CD14-positive monocyte (primary cell): Measurements from ENCODE around the gene AZIN2. TPM values are rescaled to one million over a fixed set of nuclear protein-coding genes. Genes with fewer than 3 reads are reported as not detected.

Experiments
- DNase-seq, 3 donors: peaks; one replicate each; pipeline ENCODE4 v3.0.0-alpha.2; 2011 to 2022
- H2AFZ ChIP-seq: 2 replicates; pipeline ENCODE4 v1.6.0; 2012; ENCODE audit warnings: mild to moderate bottlenecking, low read depth, low read length, inconsistent platforms; ENCODE audit not compliant: insufficient read depth, poor library complexity, severe bottlenecking
- H3K27ac ChIP-seq, 2 donors: 1 replicate in 1 of 2; 2 replicates in 1 of 2; pipeline ENCODE4 v1.5.1; 2012 to 2013; ENCODE audit warnings: low read length in 2 of 2, control low read depth in 1 of 2, inconsistent platforms in 1 of 2, low read depth in 1 of 2, mild to moderate bottlenecking in 1 of 2
- H3K27me3 ChIP-seq, 2 donors: one replicate each; pipeline versions ENCODE4 v1.6.0 to v1.6.1; 2011 to 2013; ENCODE audit warnings: low read length in 2 of 2; ENCODE audit not compliant: control insufficient read depth in 2 of 2, insufficient read depth in 2 of 2
- H3K36me3 ChIP-seq, 2 donors: replicated peaks in 1 of 2; 1 replicate in 1 of 2; 2 replicates in 1 of 2; pipeline versions ENCODE4 v1.5.1 to v1.6.1; 2012 to 2013; ENCODE audit warnings: low read length in 2 of 2, control low read depth in 1 of 2, inconsistent platforms in 1 of 2, mild to moderate bottlenecking in 1 of 2; ENCODE audit not compliant: insufficient read depth in 2 of 2, control insufficient read depth in 1 of 2
- H3K4me1 ChIP-seq, 2 donors: 1 replicate in 1 of 2; 2 replicates in 1 of 2; pipeline versions ENCODE4 v1.5.1 to v1.6.1; 2012 to 2013; ENCODE audit warnings: low read length in 2 of 2, control low read depth in 1 of 2, inconsistent platforms in 1 of 2, mild to moderate bottlenecking in 1 of 2, moderate library complexity in 1 of 2; ENCODE audit not compliant: insufficient read depth in 2 of 2, control insufficient read depth in 1 of 2
- H3K4me2 ChIP-seq: replicated peaks from 2 replicates; pipeline ENCODE3; 2012; ENCODE audit warnings: low read length, moderate library complexity, mild to moderate bottlenecking; ENCODE audit not compliant: poor library complexity, severe bottlenecking; ENCODE audit errors: extremely low read depth
- H3K4me3 ChIP-seq, 3 experiments: fragments of 200-600 bp in 1 of 3; sonication (generic) in 1 of 3; replicated peaks in 1 of 3; 1 replicate in 2 of 3; 2 replicates in 1 of 3; pipeline ENCODE4 v1.5.1; 2011 to 2013; ENCODE audit warnings: low read length in 3 of 3, mild to moderate bottlenecking in 3 of 3, control low read depth in 2 of 3, low read depth in 2 of 3, inconsistent platforms in 1 of 3, moderate library complexity in 1 of 3
- H3K79me2 ChIP-seq: 2 replicates; pipeline ENCODE4 v1.6.0; 2012; ENCODE audit warnings: mild to moderate bottlenecking, control low read depth, inconsistent platforms, low read length, moderate library complexity; ENCODE audit not compliant: insufficient read depth
- H3K9ac ChIP-seq: 2 replicates; pipeline ENCODE4 v1.6.0; 2017; ENCODE audit warnings: low read length, mild to moderate bottlenecking; ENCODE audit not compliant: insufficient read depth, poor library complexity, severe bottlenecking
- H3K9me3 ChIP-seq, 2 donors: replicated peaks in 1 of 2; 1 replicate in 1 of 2; 2 replicates in 1 of 2; pipeline versions ENCODE4 v1.5.1 to v1.6.1; 2012 to 2013; ENCODE audit warnings: low read length in 2 of 2, control low read depth in 1 of 2; ENCODE audit not compliant: control insufficient read depth in 1 of 2, insufficient read depth in 1 of 2
- H4K20me1 ChIP-seq: 2 replicates; pipeline ENCODE4 v1.6.0; 2012; ENCODE audit warnings: mild to moderate bottlenecking, low read length, control low read depth, moderate library complexity; ENCODE audit not compliant: insufficient read depth
- H3K27ac Mint-ChIP-seq, 7 donors: one replicate each; pipeline ENCODE4 v1.8.0; 2020; ENCODE audit warnings: mild to moderate bottlenecking in 7 of 7, mixed read lengths in 7 of 7, moderate library complexity in 6 of 7, inconsistent platforms in 2 of 7
- H3K27me3 Mint-ChIP-seq, 3 donors: one replicate each; pipeline ENCODE4 v1.8.0; 2021 to 2022; ENCODE audit warnings: low read depth in 3 of 3, mild to moderate bottlenecking in 3 of 3, mixed read lengths in 3 of 3, moderate library complexity in 3 of 3, inconsistent platforms in 1 of 3
- H3K36me3 Mint-ChIP-seq, 2 donors: one replicate each; pipeline ENCODE4 v1.8.0; 2020; ENCODE audit warnings: mixed read lengths in 2 of 2, inconsistent platforms in 1 of 2, mild to moderate bottlenecking in 1 of 2
- H3K4me1 Mint-ChIP-seq: one replicate; pipeline ENCODE4 v1.8.0; 2020; ENCODE audit warnings: mild to moderate bottlenecking, mixed read lengths
- H3K4me3 Mint-ChIP-seq, 2 donors: one replicate each; pipeline ENCODE4 v1.8.0; 2020; ENCODE audit warnings: mild to moderate bottlenecking in 2 of 2, mixed read lengths in 2 of 2, moderate library complexity in 1 of 2
- H3K9me3 Mint-ChIP-seq, 7 donors: one replicate each; pipeline ENCODE4 v1.8.0; 2020 to 2022; ENCODE audit warnings: mixed read lengths in 7 of 7, mild to moderate bottlenecking in 6 of 7, moderate library complexity in 6 of 7, inconsistent platforms in 2 of 7
- WGBS: methylation state at CpG from one replicate; pipeline ENCODE4 v1.1.5; 2013; ENCODE audit warnings: missing lambda C conversion rate; ENCODE audit not compliant: insufficient coverage; 5-methylcytosine and 5-hydroxymethylcytosine counted together
- intact Hi-C, 2 donors: fragments of 100-400 bp; cut with micrococcal nuclease; formaldehyde crosslinking; loops; one replicate each; pipeline versions ENCODE4 v1.15.0 to v1.15.1; 2023
- polyA plus RNA-seq, 3 donors: library from polyadenylated mRNA; depleted of rRNA in 1 of 3; unstranded in 2 of 3; stranded (reverse) in 1 of 3; fragments of 300-500 nt in 2 of 3; fragments of >200 nt in 1 of 3; fragmentation: Illumina TruSeq in 2 of 3; gene quantifications; 1 replicate in 2 of 3; 2 replicates in 1 of 3; pipeline ENCODE4 v1.2.3, GENCODE V29; 2012 to 2021
- TF ChIP-seq, protein P1 (sequence below): fragments of 200-600 bp; IDR thresholded peaks from one replicate; pipeline ENCODE4 v1.8.0; 2022; ENCODE audit warnings: antibody characterized with exemption, mild to moderate bottlenecking

The AZIN2 gene
- polyA plus RNA-seq, 3 donors: 0.03 to 0.89 TPM; not detected in 1

- Histone ChIP-seq H3K4me1 (no peaks in the 10 kb centered on the region), H3K9ac (no peak overlapping the region), H3K4me2 (no peak overlapping the region), H3K4me3 (no peak overlapping the region), H3K79me2 (no peaks in the 10 kb centered on the region), H4K20me1 (no peaks in the 10 kb centered on the region), H2AFZ (no peak overlapping the region), H3K9me3 (no peaks in the 10 kb centered on the region), H3K27me3 (no peaks in the 10 kb centered on the region), H3K27ac (no peak overlapping the region), H3K36me3 (peaks cover 0 to 19% of the 10 kb centered on the region in 2 donors)
- Mint-ChIP-seq H3K36me3 (peaks cover 6 to 21% of the 10 kb centered on the region in 2 donors), H3K4me3 (no peak overlapping the region), H3K9me3 (no peaks in the 10 kb centered on the region), H3K27ac (peak overlapping the region in 2 of 7 donors; percentile 27 to 62), H3K27me3 (peaks cover 0 to 5% (median 0%) of the 10 kb centered on the region in 3 donors), H3K4me1 (no peaks in the 10 kb centered on the region)
- TF ChIP-seq, protein P1, sequence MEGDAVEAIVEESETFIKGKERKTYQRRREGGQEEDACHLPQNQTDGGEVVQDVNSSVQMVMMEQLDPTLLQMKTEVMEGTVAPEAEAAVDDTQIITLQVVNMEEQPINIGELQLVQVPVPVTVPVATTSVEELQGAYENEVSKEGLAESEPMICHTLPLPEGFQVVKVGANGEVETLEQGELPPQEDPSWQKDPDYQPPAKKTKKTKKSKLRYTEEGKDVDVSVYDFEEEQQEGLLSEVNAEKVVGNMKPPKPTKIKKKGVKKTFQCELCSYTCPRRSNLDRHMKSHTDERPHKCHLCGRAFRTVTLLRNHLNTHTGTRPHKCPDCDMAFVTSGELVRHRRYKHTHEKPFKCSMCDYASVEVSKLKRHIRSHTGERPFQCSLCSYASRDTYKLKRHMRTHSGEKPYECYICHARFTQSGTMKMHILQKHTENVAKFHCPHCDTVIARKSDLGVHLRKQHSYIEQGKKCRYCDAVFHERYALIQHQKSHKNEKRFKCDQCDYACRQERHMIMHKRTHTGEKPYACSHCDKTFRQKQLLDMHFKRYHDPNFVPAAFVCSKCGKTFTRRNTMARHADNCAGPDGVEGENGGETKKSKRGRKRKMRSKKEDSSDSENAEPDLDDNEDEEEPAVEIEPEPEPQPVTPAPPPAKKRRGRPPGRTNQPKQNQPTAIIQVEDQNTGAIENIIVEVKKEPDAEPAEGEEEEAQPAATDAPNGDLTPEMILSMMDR: no peak
- intact Hi-C loops: no loop called here
- 100% methylated on average over 1 of the region's 2 CpGs for WGBS
- no peak for DNase-seq
Measured at GRCh38 chr1:33141216-33141615, 60.3 kb downstream of the AZIN2 start.

GRCh38 chr1:33141781-33142180 is 60.8 kb downstream of the AZIN2 start:
- no peak overlapping the region for H2AFZ ChIP-seq
- no peak overlapping the region for H3K4me2 ChIP-seq
- no peaks in the 10 kb centered on the region for H4K20me1 ChIP-seq
- no peaks in the 10 kb centered on the region for H3K27me3 ChIP-seq
- intact Hi-C loops: no loop called here
- H3K9ac ChIP-seq: no peak overlapping the region
- no CpG with 5 or more reads among the region's 3 CpGs for WGBS
- TF ChIP-seq, protein P1: no peak
- H3K4me1 Mint-ChIP-seq: no peaks in the 10 kb centered on the region
- no peak overlapping the region for H3K4me3 ChIP-seq
- H3K79me2 ChIP-seq: no peaks in the 10 kb centered on the region
- H3K4me1 ChIP-seq: no peaks in the 10 kb centered on the region
- no peak overlapping the region for H3K27ac ChIP-seq
- no peak for DNase-seq
- H3K27ac Mint-ChIP-seq: peak overlapping the region in 1 of 7 donors; percentile 15
- no peak overlapping the region for H3K4me3 Mint-ChIP-seq
- H3K9me3 ChIP-seq: no peaks in the 10 kb centered on the region
- peaks cover 4 to 24% of the 10 kb centered on the region in 2 donors for H3K36me3 ChIP-seq
- H3K36me3 Mint-ChIP-seq: peaks cover 11 to 26% of the 10 kb centered on the region in 2 donors
- no peaks in the 10 kb centered on the region for H3K9me3 Mint-ChIP-seq
- H3K27me3 Mint-ChIP-seq: peaks cover 0 to 7% (median 0%) of the 10 kb centered on the region in 3 donors
